SK-N-MC (cell line): ENCODE data around the gene TBXA2R.

Experiments used
- EZH2 ChIP-seq: fragments of 200-600 bp; sonication (generic); IDR thresholded peaks from one replicate; pipeline ENCODE4 v1.6.1; 2017; ENCODE audit warnings: antibody characterized with exemption
- FOXP2 ChIP-seq: optimal IDR thresholded peaks from 2 replicates; pipeline ENCODE3; 2011; ENCODE audit warnings: mild to moderate bottlenecking, moderate library complexity; ENCODE audit not compliant: insufficient read depth; ENCODE audit errors: extremely low read length, control extremely low read depth
- POLR2AphosphoS5 ChIP-seq: IDR thresholded peaks from 2 replicates; pipeline ENCODE4 v1.6.1; 2012; ENCODE audit warnings: mild to moderate bottlenecking, low read depth, low read length, borderline replicate concordance

GRCh38 chr19:3550947-3551791, 55.5 kb downstream of the TBXA2R start:
- TF ChIP-seq POLR2AphosphoS5 = no peak
- TF ChIP-seq EZH2 = no peak
- no peak for TF ChIP-seq FOXP2
